DOHH2 (cell line): ENCODE data around the gene DDHD1.
"Not testable (repeated sequence)": the region's sequence is repeated elsewhere in the genome, so short reads cannot be mapped to it uniquely, and the experiment has no call there.

Experiments used
- H3F3A ChIP-seq: fragments of 200-600 bp; sonication (generic), shearing (Covaris generic); 2 replicates; pipeline ENCODE4 v1.6.0; 2016; ENCODE audit warnings: antibody characterized with exemption, mild to moderate bottlenecking; ENCODE audit not compliant: control insufficient read depth, insufficient read depth
- H3K27ac ChIP-seq: fragments of 200-600 bp; sonication (generic); 2 replicates; pipeline ENCODE4 v1.5.1; 2014; ENCODE audit warnings: low read depth, mild to moderate bottlenecking, low read length, moderate library complexity
- H3K27me3 ChIP-seq: fragments of 200-600 bp; sonication (generic); 2 replicates; pipeline ENCODE4 v1.6.1; 2014; ENCODE audit warnings: mild to moderate bottlenecking, low read length, mixed read lengths; ENCODE audit not compliant: control insufficient read depth
- H3K36me3 ChIP-seq: fragments of 200-600 bp; sonication (generic); 2 replicates; pipeline ENCODE4 v1.6.1; 2014; ENCODE audit warnings: mild to moderate bottlenecking, low read length, moderate library complexity, mixed read lengths; ENCODE audit not compliant: control insufficient read depth
- H3K4me1 ChIP-seq: fragments of 200-600 bp; sonication (generic); 2 replicates; pipeline ENCODE4 v1.6.1; 2014; ENCODE audit warnings: mild to moderate bottlenecking, low read length, mixed read lengths; ENCODE audit not compliant: control insufficient read depth
- H3K4me2 ChIP-seq: fragments of 200-600 bp; sonication (generic); 2 replicates; pipeline ENCODE4 v1.6.0; 2014; ENCODE audit warnings: mild to moderate bottlenecking, low read length, moderate library complexity
- H3K4me3 ChIP-seq: fragments of 200-600 bp; sonication (generic); 2 replicates; pipeline ENCODE4 v1.5.1; 2014; ENCODE audit warnings: mild to moderate bottlenecking, low read length, mixed read lengths
- H3K79me2 ChIP-seq: fragments of 200-600 bp; sonication (generic); 2 replicates; pipeline ENCODE4 v1.6.1; 2014; ENCODE audit warnings: mild to moderate bottlenecking, low read length, mixed read lengths; ENCODE audit not compliant: control insufficient read depth
- H3K9me2 ChIP-seq: fragments of 200-600 bp; sonication (generic); replicated peaks from 2 replicates; pipeline ENCODE4 v1.6.1; 2014; ENCODE audit warnings: mild to moderate bottlenecking, low read length, mixed read lengths; ENCODE audit not compliant: control insufficient read depth
- H3K9me3 ChIP-seq: fragments of 200-600 bp; sonication (generic); 2 replicates; pipeline ENCODE4 v1.6.1; 2014; ENCODE audit warnings: antibody characterized with exemption, low read length, mixed read lengths; ENCODE audit not compliant: control insufficient read depth, insufficient read depth
- H4K20me1 ChIP-seq: fragments of 200-600 bp; sonication (generic); 2 replicates; pipeline ENCODE4 v1.6.0; 2014; ENCODE audit warnings: low read depth, mild to moderate bottlenecking, antibody characterized with exemption, low read length, moderate library complexity; ENCODE audit not compliant: control insufficient read depth, insufficient read depth
- EZH2phosphoT487 ChIP-seq: fragments of 200-600 bp; sonication (generic); IDR thresholded peaks from 2 replicates; pipeline ENCODE4 v1.6.1; 2017; ENCODE audit warnings: borderline replicate concordance, mild to moderate bottlenecking, antibody characterized with exemption, low read length, moderate library complexity, mixed read lengths
- TF ChIP-seq, protein P1 (sequence below): fragments of 200-600 bp; sonication (generic); IDR thresholded peaks from one replicate; pipeline ENCODE4 v1.5.1; 2014; ENCODE audit warnings: antibody characterized with exemption, mild to moderate bottlenecking, low read depth, low read length; ENCODE audit not compliant: poor library complexity, severe bottlenecking

The DDHD1 gene

DNA sequence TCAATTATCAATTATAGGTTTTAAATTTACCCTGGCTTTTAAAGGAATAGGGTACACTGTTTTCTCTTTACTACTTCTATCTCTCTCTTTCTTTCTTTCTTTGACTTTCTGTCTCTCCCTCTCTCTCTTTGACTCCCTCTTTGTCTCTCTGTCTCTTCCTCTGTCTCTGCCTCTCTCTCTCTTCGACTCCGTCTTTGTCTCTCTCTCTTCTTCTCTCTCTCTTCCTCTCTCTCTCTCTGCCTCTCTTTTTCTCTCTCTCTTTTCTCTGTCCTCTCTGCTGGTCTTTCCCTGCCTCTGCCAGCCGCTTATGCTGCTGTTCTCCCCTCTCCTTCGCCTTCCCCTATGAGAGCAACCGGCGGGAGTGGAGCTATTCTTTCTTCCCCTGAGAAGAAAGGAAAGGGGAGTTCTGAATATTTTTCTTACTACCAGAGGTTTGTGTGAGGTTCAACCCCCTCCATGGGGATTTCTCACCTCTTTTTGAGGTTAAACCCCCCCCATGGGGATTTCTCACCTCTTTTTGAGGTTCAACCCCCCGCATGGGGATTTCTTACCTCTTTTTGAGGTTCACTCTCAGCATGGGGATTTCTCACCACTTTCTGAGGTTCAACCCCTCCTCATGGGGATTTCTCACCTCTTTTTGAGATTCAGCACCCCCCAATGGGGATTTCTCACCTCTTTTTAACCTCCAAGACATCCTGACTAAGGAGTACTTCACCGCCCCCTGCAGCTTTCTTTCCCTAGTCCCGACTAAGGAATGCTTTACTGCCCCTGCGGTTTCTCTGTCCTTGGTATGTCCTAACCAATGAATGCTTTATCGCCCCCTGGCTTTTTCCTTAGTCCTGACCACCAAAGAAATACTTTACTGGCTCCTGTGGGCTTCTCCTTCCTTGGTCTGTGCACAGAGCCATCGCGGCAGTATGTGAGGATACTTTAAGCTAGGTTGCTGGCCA, 27.4 kb upstream of the DDHD1 start:
- Histone ChIP-seq H3K4me1 (no peaks in the 10 kb centered on the region), H3K4me2 (no peak overlapping the region), H3K9me2 (no peaks in the 10 kb centered on the region)

DNA sequence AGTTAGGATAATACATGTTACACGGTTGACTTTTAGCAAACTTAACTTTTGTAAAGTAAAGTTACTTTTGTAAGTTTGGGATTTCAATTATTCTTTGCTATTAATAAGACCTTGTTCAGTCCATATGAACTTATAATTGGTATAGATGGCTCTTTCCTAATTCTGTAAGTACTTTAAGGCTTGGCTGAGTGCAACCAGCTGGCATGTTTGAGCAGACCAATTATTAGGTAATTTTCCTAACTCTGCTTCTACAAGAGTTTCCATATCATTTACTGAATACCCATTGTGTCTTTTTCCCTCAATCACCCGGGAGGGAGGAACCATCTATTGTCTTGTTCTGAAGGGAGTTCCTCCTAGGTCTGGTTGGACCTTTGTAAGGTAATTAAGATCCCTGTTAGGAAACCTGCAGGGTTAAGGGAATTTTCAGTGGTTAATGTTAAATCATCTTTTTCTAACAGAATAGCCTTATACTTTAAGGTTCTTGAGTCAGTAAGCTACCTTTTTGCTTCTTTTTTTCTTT, 26.4 kb upstream of the DDHD1 start:
- H3K27ac ChIP-seq, H3K36me3 ChIP-seq, H3K79me2 ChIP-seq, H3F3A ChIP-seq, H3K9me3 ChIP-seq, H3K4me1 ChIP-seq, H3K27me3 ChIP-seq, H3K9me2 ChIP-seq, H3K4me2 ChIP-seq, H3K4me3 ChIP-seq, H4K20me1 ChIP-seq: not testable (repeated sequence)

More for the DNA sequence above, 27.4 kb upstream of the DDHD1 start:
- no peaks in the 10 kb centered on the region for H3K9me3 ChIP-seq
- no peak overlapping the region for H3K27ac ChIP-seq
- H3K27me3 ChIP-seq = no peaks in the 10 kb centered on the region; the same call in 1 of the 2 replicates
- H4K20me1 ChIP-seq = no peaks in the 10 kb centered on the region
- TF ChIP-seq EZH2phosphoT487 = no peak
- TF ChIP-seq, protein P1, sequence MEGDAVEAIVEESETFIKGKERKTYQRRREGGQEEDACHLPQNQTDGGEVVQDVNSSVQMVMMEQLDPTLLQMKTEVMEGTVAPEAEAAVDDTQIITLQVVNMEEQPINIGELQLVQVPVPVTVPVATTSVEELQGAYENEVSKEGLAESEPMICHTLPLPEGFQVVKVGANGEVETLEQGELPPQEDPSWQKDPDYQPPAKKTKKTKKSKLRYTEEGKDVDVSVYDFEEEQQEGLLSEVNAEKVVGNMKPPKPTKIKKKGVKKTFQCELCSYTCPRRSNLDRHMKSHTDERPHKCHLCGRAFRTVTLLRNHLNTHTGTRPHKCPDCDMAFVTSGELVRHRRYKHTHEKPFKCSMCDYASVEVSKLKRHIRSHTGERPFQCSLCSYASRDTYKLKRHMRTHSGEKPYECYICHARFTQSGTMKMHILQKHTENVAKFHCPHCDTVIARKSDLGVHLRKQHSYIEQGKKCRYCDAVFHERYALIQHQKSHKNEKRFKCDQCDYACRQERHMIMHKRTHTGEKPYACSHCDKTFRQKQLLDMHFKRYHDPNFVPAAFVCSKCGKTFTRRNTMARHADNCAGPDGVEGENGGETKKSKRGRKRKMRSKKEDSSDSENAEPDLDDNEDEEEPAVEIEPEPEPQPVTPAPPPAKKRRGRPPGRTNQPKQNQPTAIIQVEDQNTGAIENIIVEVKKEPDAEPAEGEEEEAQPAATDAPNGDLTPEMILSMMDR = no peak
- H3F3A ChIP-seq = no peaks in the 10 kb centered on the region
- H3K4me3 ChIP-seq = no peak overlapping the region
- no peaks in the 10 kb centered on the region for H3K79me2 ChIP-seq
- no peaks in the 10 kb centered on the region for H3K36me3 ChIP-seq

DNA sequence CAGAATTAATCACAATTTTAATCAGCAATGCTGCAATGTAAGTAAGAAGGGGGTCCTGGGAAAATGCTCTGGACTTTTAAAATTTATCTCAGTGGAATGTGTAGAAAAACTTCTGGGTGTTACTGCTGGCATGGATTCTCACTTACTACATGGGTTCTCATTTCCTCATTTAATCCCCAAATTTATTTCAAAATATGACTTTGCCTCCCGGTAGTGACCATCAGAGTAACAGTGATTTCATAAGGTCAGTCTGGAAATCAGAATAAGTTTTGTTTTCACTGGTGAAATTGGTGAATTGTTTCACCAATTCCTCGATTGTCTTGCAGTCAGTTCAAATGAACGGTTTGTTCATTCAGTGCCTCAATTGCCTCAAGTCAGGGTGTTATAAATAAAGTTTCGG, 22.3 kb upstream of the DDHD1 start:
- Histone ChIP-seq H3K4me2 (no peak overlapping the region), H3K9me3 (no peaks in the 10 kb centered on the region), H3K27ac (no peak overlapping the region), H3K79me2 (no peaks in the 10 kb centered on the region), H3K27me3 (no peaks in the 10 kb centered on the region), H3K9me2 (no peaks in the 10 kb centered on the region), H4K20me1 (no peaks in the 10 kb centered on the region), H3K4me3 (no peak overlapping the region), H3K36me3 (no peaks in the 10 kb centered on the region), H3K4me1 (no peaks in the 10 kb centered on the region), H3F3A (no peaks in the 10 kb centered on the region)
- TF ChIP-seq EZH2phosphoT487 = no peak
- TF ChIP-seq, protein P1 = no peak

DNA sequence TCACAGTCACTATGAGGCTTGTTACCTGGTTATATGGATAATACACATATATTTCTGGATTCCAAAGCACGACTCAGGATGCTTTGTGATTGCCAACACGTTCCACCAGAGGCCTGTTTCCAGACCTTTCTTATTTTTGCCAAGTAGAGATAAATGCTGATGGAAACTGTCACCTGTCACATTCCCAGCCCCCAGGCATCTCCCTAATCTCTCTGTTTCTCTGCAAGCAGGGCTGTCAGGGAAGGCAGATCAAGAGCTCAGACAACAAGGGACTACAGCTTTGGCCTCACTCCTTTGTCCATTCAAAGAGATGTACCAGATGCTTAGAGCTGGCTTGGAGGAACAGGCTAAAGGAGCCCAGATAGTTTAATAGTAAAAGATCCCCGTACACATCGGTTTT, 21.8 kb upstream of the DDHD1 start:
- Histone ChIP-seq H3K9me3 (no peaks in the 10 kb centered on the region), H4K20me1 (no peaks in the 10 kb centered on the region), H3K79me2 (no peaks in the 10 kb centered on the region), H3F3A (no peaks in the 10 kb centered on the region), H3K9me2 (no peaks in the 10 kb centered on the region), H3K36me3 (no peaks in the 10 kb centered on the region), H3K4me1 (no peaks in the 10 kb centered on the region), H3K27me3 (no peaks in the 10 kb centered on the region), H3K4me2 (no peak overlapping the region), H3K4me3 (no peak overlapping the region), H3K27ac (no peak overlapping the region)
- TF ChIP-seq, protein P1 = no peak
- TF ChIP-seq EZH2phosphoT487 = no peak
